Body of pancreas (tissue), 4 donors: ENCODE measurements around the gene PANX2.

Experiments used
- CTCF ChIP-seq, 7 experiments: fragments of 450-650 bp in 4 of 7; fragments of 200-600 bp in 3 of 7; sonication (generic) in 3 of 7; IDR thresholded peaks; one replicate each; pipeline ENCODE4 v1.5.1; 2016 to 2019; ENCODE audit warnings: antibody characterized with exemption in 7 of 7
- POLR2A ChIP-seq, 3 donors: fragments of 450-650 bp; IDR thresholded peaks; one replicate each; pipeline ENCODE4 v1.6.1; 2016; ENCODE audit warnings: antibody characterized with exemption in 3 of 3, mild to moderate bottlenecking in 2 of 3

GRCh38 chr22:50182176-50183081, 11.9 kb downstream of the PANX2 start:
- TF ChIP-seq POLR2A (IDR thresholded peaks at IDR 0.05) (peak in 1 of 3 donors; percentile 42), CTCF (IDR thresholded peaks at IDR 0.05) (no peak)
